GM18873 (cell line): ENCODE results near the gene TALDO1.
"Not testable (repeated sequence)": the region's sequence is repeated elsewhere in the genome, so short reads cannot be mapped to it uniquely, and the experiment has no call there.

Experiments
- ATAC-seq: cut with Tn5 transposase; IDR thresholded peaks from one replicate; pipeline ENCODE4 v1.9.1; 2021; ENCODE audit warnings: mild to moderate bottlenecking, moderate library complexity, moderate number of reproducible peaks; ENCODE audit not compliant: unreplicated experiment, low FRiP score

TALDO1 gene

DNA sequence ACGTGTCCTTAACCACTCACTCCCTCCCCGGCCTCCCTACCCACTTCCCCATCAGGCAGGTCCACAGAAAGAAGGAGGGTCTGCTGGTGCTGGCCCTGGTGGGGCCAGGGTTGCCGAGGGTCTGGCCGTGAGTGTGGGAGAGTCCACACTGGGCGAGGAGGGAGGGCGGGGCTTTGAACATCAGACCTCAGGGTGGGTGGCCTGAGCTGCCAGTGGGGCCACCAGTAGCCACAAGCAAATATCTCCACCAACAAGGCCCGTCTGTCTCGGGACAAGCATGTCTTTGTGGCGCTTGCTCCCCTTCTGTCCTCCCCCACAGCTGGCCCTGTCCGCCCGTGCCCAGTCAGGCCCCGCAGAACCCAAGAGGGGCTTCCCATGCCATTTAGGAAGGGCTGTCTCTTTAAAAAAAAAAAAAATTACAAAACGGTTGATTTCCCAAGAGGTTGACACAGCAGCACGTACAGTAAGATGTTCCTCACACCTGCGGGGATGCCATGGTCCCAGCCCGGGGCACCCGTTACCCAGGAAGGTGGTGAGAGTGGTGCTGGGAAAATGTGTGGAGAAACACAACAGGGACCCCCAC lies 17.7 kb upstream of the TALDO1 start:
- no peak for ATAC-seq

DNA sequence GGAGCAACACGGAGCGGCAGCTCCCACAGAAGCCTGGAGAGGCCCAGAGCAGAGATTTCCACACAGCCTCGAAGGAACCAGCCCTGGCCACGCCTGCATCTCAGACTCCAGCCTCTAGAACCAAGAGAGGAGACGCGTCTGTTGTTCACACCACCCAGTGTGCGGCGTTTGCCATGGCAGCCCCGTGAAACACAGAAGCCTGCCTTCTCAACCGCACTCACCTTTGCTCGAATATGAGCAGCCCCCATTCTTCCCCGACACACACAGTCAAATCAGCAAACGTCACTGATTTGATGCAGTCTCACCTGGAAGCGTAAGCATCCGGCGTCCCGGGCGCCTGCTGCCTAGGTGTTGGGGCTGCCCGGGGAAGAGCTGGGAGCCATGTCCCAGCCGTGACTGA lies 14.2 kb upstream of the TALDO1 start:
- ATAC-seq: no peak

DNA sequence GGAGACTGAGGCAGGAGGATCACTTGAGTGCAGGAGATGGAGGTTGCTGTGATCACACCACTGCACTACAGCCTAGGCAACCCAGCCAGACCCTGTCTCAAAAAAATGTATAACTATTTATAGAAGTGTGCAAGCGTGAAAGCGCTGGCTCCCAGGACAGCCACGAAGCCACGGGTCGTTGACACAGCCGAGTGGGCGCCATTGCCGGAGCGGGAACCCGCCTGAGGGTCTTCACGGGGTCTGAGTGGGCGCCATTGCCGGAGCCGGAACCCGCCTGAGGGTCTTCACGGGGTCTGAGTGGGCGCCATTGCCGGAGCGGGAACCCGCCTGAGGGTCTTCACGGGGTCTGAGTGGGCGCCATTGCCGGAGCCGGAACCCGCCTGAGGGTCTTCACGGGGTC lies 12.7 kb upstream of the TALDO1 start:
- not testable (repeated sequence) for ATAC-seq

DNA sequence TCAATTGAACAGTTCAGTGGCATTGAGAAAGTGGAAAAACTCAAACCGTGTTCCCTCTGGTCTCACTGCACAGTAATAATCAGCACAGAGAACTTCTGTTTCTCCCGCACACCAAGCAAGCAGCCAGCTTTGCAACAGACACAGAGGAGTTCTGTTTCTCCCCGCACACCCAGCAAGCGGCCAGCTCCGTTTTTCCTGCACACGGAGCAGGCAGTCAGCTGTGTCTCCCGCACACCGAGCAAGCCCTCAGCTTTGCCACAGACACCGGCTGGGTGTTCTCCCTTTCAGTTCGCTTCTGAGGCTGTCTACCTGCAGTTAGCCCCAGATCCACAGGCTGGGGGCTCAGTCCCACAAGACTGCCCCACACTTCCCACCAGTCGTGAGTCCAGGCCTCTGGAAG lies 9.9 kb upstream of the TALDO1 start:
- ATAC-seq: no peak

DNA sequence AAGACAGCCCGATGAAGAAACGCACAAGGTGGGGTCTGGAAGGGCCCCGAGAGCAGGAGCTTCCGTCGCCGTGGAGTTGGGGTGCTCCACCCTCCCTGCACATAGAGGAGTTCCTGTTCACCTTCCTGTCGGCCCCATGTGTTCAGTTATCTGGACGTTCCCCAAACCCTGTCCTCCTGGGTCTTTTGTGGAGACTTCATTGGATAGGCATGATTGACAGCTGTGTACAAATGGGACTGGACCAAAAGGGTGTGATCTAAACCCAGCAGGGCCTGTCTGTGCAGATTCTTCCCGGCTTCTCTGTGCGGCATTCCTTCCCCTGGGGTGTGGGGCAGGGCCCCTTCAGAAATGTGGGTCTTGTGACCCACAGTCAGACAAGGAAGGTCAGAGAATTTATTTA lies 9.4 kb upstream of the TALDO1 start:
- not testable (repeated sequence) for ATAC-seq

DNA sequence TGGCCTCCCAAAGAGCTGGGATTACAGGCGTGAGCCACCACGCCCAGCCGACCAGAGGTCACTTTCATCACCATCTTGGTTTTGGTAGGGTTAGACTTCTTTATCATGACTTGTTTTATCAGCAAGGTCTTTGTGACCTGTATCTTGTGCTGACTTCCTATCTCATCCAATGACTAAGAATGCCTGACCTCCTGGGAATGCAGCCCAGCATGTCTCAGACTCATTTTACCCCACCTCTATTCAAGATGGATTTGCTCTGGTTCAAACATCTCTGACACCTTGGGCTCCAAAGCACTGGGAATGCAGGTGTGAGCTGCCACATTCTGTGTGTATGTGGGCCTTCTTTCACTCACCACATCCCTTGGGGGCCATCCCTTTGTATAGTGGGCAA lies 5.1 kb upstream of the TALDO1 start:
- no peak for ATAC-seq

DNA sequence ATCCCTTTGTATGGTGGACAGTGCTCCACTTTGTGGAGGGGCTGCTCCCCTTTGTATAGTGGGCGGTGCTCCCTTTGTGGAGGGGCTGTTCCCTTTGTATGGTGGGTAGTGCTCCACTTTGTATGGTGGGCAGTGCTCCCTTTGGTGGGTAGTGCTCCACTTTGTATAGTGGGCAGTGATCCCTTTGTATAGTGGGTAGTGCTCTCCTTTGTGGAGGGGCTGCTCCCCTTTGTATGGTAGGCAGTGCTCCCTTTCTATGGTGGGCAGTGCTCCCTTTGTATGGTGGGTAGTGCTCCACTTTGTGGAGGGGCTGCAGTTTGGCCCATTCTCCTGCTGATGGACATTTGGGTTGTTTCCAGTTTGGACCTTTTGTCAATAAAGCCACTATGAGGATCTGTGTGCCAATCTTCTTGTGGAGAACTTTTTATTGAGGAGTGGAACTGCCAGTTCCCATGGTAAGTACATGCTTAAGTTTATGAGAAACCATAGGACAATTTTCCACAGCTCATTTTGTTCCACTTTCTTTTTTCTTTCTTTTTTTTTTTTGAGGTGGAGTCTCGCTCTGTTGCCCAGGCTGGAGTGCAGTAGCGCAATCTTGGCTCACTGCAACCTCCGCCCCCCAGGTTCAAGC lies 4.6 kb upstream of the TALDO1 start:
- ATAC-seq: no peak

DNA sequence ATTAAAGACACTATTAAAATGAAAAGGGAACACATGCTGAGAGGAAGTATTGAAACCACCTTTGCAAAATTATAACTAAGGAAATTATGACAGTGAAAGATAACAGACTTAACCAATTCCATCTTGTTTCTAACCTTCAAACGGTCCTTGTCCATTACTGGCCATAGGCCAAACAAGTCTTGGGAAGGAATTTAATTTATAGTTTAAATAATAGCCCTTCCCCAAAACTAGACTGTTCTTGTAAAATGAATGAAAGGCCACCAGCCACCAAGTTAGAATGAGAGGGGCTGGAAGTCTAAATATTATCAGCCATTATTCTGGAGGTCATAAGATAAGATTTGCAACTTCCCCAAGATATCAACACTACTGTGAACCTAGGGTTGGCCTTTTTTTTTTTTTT lies 1.8 kb upstream of the TALDO1 start:
- no peak for ATAC-seq

DNA sequence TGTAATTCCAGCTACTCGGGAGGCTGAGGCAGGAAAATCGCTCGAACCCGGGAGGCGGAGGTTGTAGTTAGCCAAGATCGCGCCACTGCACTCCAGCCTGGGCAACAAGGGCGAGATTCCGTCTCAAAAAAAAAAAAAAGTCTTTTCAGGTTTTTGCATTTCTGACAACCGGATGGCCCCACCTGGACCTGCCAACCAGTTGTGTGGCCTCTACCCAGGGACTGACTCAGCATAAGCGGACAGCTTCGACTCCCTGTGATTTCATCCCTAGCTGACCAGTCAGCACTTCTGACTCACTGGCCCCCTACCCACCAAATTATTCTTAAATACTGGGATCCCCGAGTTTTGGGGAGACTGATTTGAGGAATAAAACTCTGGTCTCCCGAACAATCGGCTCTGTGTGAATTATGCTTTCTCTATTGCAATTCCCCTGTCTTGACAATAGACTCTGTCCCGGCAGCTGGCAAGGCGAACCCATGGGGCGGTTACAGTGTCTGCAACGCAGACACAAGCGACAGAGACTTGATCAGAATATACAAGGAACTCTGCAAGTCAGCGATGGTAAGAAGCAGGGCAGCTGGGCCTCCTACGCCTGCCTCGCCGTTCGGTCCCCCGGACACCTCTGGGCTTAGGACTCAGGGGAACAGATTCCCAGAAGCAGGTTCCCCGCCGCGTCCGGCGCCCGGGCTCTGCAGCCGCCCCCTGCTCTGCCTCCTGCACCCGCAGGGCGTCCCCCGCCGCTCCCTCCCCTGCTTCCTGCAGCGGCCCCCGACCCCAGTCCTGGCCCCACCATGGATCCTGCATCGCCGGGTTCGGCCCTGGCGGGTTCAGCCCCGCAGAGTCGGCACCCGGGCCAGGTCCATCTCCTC lies 741 bp upstream of the TALDO1 start:
- ATAC-seq: peak; percentile 6

DNA sequence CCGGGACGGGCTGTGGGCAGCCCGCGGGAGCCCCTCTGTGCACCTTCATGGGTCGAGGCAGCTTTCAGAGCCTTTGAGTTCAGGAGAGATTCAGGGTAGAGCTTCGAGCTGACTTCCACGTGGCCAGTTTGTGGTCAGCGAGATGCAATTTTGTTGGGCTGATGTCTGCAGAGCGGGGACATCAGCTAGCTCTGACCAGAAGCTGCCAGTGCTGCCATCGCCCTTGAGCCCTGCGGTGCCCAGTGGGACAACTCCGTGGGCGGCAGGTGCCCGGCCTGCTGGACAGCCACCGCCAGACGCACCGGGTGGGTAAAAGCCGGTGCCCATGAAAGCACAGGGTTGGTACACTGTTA lies 719 bp downstream of the TALDO1 start:
- ATAC-seq: no peak

DNA sequence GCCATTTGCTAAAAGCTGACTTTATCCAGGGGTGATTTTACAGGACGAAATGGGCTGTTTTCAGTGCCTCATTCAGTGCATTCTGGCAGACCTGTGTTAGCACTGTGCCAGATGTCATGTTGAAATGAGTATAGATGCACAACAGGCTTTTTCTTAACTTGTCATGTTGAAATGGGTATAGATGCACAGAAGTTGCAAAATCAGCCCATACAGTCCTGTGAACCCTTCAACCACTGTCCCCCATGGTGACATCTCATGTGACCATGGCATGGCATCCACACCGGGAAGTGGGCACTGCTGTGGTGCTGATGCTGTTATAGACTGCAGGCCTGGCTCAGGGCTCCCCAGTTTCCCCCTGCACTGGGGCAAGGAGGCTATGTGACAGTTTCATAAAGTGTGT lies 2.5 kb downstream of the TALDO1 start:
- no peak for ATAC-seq

DNA sequence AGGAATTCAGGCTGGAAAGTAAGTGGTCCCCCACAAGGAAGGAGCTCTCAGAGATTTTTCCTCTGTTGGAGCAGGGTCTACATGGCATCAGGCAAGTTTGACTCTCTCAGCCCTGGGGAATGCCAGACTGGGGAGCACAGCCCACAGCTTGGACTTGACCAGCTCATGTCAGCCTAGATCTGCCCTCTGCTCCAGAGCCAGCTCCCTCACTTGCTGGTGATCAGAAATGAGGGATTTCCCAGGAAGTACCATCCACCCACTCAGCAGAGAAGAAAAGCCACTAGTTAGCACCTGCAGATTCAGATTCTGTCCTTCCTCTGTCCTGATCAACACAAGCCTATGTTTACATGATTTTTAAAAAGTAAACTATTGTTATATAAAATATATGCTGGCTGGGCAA lies 13.0 kb downstream of the TALDO1 start:
- no peak for ATAC-seq

DNA sequence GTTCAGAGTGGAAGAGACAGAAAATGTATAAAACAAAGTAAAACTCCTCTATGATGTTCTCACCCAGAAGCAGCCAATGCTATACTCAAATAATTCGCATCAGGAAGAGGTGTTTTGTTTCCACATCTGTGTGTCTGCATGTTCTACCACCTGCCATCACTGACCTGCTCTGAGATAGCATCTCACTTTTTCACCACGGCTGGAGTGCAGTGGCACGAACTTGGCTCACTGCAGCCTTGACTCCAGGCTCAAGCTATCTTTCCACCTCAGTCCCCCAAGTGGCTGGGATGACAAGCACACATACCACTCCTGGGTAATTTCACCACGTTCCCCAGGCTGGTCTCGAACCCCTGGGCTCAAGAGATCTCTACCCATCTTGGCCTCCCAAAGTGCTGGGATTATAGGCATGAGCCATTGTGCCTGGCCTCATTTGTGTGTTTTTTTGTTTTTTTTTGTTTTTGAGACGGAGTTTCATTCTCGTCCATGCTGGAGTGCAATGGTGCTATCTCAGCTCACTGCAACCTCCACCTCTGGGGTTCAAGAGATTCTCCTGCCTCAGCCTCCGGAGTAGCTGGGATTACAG lies 14.4 kb downstream of the TALDO1 start:
- ATAC-seq: no peak

DNA sequence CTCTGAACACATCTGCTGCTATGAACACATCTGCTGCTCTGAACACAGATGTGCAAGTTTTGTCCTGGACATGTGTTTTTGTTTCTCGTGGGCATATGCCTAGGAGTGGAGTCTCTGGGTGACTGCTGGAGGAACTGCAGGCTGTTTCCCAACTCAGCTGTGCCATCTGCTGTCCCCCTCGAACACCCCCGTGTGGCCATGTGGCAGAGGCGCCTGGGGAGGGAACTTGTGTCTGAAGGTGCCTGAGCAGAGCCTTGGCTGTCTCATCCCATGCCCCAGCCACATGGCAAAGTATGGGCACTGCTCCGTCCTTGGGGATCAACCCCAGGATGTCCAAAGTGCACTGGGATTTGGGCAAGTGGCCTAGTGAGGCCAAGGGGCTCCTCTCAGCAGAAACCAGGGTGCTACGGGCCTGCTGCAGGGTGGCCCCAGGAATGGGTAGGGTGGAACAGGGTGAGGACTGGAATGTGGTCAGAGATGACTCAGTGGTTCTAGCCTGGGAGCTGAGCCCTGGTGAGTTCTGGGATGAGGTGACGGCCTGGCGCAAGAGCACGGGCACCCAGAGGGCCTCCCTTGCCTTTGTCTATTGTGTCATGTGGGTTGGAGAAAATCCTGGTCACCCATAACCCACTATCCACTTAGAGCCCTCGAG lies 15.3 kb downstream of the TALDO1 start:
- no peak for ATAC-seq

DNA sequence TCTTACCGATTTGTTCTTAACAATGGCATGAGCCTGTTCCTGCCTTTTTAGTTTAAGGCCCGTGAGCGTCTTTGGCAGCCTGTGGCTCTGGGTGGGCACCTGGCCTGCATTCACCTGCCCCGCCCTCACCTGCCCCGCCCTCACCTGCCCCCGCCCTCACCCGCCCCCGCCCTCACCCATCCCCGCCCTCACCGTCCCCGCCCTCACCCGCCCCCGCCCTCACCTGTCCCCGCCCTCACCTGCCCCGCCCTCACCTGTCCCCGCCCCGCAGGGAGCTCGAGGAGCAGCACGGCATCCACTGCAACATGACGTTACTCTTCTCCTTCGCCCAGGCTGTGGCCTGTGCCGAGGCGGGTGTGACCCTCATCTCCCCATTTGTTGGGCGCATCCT lies 15.8 kb downstream of the TALDO1 start:
- no peak for ATAC-seq

DNA sequence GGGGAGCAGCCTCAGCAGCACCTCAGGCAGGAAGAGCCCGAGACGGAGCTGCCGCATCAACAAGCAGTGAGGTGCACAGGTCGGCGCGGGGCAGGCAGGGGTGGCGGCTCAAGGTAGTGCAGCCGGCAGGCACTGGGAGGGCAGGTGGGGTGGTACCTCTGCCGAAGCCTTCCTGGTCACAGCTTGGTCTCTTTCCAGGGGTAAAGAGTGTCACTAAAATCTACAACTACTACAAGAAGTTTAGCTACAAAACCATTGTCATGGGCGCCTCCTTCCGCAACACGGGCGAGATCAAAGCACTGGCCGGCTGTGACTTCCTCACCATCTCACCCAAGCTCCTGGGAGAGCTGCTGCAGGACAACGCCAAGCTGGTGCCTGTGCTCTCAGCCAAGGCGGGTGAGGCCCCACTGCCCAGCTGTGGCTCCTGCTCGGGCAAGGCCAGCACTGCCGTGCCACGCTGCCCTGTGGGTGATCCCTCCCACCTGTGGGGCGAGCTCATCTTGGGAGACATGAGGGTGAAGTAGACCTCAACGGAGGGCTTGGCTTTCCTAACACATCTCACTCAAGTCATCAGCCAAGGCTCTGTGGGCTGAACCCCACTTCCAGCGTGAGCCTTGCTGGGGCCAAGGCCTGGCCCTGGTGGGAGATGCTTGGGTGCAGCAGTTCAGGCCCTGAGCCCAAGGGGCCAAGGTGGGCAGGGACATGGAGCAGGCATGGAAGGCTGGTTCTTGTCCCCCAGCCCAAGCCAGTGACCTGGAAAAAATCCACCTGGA lies 16.5 kb downstream of the TALDO1 start:
- no peak for ATAC-seq

DNA sequence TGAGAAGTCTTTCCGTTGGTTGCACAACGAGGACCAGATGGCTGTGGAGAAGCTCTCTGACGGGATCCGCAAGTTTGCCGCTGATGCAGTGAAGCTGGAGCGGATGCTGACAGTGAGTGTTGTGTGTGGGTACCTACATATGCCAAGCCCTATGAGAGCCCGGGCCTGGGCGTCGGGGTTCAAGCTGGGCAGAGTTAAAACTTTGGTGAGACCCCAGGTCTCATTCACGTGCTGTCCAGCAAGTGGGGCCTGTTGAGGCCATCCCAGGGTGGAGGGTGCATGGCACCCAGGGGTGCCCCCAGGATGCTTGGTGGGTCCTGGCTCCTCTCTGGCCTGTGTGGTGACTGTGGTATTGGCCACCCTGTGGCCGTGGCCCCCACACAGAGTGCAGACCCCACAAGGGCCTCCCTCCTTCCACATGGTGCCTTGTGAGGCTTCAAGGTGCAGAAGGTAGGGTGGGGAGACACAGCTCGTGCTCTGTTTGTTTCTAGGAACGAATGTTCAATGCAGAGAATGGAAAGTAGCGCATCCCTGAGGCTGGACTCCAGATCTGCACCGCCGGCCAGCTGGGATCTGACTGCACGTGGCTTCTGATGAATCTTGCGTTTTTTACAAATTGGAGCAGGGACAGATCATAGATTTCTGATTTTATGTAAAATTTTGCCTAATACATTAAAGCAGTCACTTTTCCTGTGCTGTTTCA lies 17.2 kb downstream of the TALDO1 start:
- no peak for ATAC-seq

DNA sequence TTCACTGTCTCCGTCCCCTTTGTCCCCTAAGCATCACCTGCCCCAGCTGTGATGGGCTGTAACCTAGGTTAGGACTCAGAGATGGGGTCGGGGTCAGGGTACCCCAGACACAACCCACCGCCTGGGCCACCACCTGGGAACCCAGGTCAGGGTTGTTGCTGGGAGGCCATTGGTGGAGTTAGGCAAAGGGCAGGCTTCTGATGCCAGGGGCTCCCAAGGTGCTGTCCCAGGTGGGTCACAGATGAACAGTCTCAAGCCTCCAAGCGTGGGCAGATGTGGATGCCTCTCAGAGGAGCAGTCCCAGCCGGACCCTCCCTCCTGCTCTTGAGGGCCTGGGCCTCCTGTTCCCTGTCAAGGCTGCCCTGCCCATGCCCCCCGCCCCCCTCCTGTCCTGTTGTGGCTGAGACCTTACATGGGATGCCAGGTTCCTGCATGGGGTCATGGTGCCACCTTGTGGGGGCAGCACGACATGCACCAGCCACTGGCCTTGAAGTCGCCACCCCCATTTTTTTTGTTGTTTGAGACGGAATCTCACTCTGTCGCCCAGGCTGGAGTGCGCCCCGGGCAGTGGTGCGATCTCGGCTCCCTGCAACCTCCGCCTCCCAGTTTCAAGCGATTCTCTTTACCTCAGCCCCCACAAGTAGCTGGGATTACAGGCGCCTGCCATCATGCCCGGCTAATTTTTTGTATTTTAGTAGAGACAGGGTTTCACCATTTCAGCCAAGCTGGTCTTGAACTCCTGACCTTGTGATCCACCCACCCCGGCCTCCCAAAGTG lies 17.9 kb downstream of the TALDO1 start:
- no peak for ATAC-seq

DNA sequence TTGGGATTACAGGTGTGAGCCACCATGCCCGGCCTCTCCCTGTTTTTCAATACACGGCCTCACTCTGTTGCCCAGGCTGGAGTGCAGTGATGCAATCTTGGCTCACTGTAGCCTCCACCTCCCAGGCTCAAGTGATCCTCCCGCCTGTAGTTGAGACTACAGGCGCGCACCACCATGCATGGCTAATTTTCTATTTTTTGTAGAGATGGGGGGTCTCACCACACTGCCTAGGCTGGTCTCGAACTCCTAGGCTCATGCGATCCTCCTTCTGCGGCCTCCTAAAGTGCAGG lies 18.5 kb downstream of the TALDO1 start:
- ATAC-seq: no peak
